SHP77 (cell line): ENCODE measurements around the gene PGA3.
"Not testable (repeated sequence)": the region's sequence is repeated elsewhere in the genome, so short reads cannot be mapped to it uniquely, and the experiment has no call there.

Experiments
- DNase-seq, 2 experiments: peaks; one replicate each; lab custom pipeline; 2025; lab: John Stamatoyannopoulos, UW

The PGA3 gene

DNA sequence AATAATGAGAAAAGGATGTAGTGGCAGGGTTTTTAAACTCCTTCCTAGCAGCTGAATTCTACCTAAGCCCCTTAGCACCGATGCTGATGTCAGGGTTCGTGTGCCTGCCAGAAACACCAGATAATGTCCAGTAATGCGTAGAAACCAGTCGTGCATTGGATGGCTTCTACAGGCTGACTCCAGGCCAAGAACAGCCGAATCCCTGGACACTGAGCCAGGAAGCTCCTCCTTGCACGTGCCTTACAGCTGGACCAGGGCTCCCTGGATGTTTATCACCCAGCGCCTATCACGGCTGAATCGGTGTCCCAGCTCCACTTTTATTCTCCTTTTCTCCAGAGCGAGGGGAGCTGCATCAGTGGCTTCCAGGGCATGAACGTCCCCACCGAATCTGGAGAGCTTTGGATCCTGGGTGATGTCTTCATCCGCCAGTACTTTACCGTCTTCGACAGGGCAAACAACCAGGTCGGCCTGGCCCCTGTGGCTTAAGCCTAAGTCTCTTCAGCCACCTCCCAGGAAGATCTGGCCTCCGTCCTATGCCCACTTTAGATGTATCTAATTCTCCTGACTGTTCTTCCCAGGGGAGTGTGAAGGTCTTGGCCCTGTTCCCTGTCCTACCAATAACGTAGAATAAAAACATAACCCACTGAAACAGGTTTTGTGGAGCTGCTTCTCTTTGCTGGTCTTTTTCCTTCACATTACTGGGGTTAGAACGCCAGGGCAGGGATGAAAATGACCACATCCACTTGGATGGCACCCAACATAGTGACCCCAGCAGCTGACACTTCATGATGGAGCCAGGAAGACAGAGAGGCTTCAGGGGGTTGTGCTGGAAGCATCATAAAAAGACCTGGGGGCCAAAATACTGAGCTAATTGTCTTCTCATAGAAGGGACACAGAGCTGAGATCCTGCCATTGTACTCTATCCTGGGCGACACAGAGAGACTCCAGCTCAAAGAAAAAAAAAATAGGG, 47.8 kb downstream of the PGA3 start:
- DNase-seq, result not testable (repeated sequence)

DNA sequence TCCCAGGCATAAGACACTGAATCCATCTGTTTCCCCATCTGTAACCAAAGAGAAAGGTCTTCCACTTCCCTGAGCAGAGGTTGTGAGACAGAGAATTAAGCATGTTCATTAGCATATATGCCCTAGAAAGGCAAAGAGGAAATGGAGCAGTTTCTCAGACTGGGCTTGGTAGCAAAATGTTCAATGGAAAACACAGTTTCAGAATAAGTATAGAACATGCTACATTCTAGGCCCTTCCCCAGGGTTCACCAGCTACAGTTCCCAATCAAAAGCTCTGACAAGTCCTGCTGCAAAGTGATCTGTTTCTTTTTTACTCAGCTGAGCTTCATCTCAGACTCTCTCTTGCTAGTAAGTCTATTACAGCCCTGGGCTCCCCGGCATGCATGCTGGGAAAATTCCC, 49.0 kb downstream of the PGA3 start:
- not testable (repeated sequence) for DNase-seq

DNA sequence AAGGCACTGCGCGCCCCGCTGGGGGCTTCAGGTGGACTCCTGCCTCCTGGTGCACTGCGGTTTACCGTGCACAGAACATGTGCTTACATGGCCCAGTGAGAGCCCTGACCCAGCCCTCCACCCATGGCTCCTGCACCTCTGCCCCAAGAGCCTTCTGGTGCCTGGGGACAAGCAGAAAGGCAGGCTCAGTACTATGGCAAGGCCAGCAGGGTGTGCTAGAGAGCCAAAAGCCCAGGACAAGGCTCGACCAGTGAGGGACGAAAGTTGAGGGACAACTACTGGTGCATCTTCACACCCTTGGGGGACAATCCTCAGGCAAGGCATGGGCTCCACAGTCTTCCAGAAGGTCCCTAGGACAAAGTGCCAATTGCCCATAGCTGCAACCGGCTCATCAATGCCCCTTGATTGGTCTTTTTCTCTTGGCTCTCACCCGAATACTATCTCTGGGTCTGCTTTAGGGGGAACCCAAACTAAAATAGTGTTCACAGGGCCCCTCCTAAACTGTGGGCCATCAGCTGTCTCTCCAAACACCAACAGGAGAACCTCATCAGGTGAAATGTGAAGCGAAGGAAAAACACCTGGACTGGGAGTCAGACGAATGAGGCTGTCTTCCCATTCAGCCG, 51.2 kb downstream of the PGA3 start:
- DNase-seq, result peak; percentile 12 to 18

DNA sequence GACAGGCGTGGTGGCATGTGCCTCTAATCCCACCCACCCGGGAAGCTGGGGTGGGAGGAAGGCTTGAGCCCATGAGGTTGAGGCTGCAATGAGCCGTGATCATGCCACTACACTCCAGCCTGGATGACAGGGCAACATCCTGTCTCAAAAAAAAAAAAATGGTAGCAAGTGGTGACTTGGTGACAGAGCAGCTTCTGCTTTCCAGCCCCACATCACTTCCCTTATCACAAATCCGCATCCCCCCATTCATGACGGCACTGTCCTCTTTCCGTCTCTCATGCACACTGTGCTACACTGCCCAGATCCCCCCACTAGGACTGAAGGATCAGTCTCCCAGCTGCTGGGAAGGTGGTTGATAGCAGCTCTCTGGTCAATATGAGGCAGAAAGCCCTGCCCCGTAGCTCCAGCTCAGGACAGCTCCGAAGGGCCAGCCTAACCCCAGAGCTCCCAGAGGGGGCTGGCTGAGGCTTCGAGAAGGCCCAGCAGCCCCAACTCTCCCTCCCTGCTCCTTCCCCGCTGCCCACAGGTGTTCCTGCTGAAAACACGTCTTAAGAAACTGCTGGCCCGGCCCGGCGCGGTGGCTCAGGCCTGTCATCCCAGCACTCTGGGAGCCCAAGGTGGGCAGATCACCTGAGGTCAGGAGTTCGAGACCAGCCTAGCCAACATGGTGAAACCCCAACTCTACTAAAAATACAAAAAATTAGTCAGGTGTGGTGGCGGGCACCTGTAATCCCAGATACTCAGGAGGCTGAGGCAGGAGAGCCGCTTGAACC, 53.6 kb downstream of the PGA3 start:
- no peak for DNase-seq

DNA sequence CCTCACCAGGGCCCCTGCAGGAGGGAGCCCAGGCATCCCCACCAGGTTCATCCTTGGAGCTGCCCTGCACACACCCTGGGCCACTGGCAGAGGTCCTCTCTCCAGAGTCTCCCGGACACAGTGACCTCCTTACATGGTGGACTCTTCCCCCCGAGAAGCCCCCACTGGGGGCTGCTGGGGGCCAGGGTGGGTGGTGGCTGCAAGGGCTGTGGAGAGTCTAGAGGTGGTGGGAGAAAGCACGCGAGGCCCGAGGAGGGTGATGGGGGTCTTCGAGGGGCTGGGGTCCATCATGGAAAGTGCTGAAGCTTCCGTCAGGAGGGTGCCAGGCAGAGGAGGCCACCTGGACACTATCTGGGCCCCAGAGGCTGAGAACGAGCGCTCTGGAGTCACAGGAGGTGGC, 55.2 kb downstream of the PGA3 start:
- no peak for DNase-seq

DNA sequence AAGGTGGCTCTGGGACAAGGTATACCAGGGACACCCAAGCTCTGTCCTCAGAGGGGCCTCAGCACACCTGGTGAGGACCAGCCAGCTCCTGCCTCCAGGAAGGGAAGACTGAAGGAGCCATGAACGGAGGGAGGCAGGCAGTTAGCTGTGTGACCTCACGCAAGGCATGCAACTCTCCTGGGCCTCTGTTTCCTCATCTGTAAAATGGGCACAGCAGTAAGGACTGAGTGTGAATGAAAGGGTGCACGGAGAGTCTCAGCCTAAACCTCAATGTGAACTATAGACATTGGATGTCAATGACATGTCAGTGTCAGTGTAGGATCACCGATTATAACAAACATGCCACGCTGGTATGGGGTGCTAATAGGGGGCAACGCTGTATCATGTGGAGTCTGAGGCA, 56.0 kb downstream of the PGA3 start:
- no peak for DNase-seq
